ENCODE results near the gene LCE6A. TPM values are rescaled to one million over a fixed set of nuclear protein-coding genes. Genes with fewer than 3 reads are reported as not detected.

LCE6A gene
- total RNA-seq, 1 donor from 2014 or later = not detected

DNA sequence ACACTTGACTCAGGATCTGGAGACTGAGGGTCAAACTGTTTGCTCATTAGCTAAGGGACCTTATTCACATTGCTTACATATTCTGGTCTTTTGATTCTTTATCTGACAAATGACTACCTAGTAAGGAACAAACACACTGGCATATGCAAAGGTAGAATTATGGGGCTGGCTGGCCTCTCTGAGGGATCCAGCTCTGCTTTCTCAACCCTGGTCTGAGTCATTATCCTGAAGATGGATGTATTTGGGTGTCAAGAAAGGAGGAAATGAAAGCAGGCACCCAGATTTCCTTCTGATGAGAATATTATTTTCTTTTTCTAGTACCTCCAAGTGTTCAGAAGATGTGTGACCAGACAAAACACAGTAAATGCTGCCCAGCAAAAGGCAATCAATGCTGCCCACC is 41.4 kb downstream of the LCE6A start:
- H3K36me3 ChIP-seq = no peaks in the 10 kb centered on the region
- H3K27me3 ChIP-seq = no peaks in the 10 kb centered on the region
- no peak overlapping the region for H3K4me3 ChIP-seq
- no peak overlapping the region for H3K27ac ChIP-seq
- H3K9me3 ChIP-seq = no peaks in the 10 kb centered on the region
- TF ChIP-seq, protein P1, sequence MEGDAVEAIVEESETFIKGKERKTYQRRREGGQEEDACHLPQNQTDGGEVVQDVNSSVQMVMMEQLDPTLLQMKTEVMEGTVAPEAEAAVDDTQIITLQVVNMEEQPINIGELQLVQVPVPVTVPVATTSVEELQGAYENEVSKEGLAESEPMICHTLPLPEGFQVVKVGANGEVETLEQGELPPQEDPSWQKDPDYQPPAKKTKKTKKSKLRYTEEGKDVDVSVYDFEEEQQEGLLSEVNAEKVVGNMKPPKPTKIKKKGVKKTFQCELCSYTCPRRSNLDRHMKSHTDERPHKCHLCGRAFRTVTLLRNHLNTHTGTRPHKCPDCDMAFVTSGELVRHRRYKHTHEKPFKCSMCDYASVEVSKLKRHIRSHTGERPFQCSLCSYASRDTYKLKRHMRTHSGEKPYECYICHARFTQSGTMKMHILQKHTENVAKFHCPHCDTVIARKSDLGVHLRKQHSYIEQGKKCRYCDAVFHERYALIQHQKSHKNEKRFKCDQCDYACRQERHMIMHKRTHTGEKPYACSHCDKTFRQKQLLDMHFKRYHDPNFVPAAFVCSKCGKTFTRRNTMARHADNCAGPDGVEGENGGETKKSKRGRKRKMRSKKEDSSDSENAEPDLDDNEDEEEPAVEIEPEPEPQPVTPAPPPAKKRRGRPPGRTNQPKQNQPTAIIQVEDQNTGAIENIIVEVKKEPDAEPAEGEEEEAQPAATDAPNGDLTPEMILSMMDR (IDR thresholded peaks at IDR 0.05) = no peak
- DNase-seq (ENCODE audit: low spot score in 2 of 2) = no peak
- H3K4me1 ChIP-seq = peaks cover 6 to 11% of the 10 kb centered on the region in 2 donors
- intact Hi-C loops (cut with DNase I) = no loop called here

DNA sequence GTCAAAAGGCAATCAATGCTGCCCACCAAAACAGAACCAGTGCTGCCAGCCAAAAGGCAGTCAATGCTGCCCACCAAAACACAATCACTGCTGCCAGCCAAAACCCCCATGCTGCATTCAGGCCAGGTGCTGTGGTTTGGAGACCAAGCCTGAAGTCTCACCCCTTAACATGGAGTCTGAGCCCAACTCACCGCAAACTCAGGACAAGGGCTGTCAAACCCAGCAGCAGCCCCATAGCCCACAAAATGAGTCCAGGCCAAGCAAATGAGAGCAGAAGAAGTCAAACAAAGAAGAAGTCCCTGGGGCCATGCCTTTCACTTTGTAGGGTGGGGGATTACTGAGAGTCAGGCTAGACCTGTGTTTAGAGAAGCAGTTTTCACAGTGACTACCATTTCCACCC is 41.9 kb downstream of the LCE6A start:
- no peak for DNase-seq (ENCODE audit: low spot score in 2 of 2)
- no peak overlapping the region for H3K27ac ChIP-seq
- intact Hi-C loops (cut with DNase I) = no loop called here
- no peaks in the 10 kb centered on the region for H3K9me3 ChIP-seq
- H3K4me3 ChIP-seq = no peak overlapping the region
- no peaks in the 10 kb centered on the region for H3K27me3 ChIP-seq
- H3K36me3 ChIP-seq = no peaks in the 10 kb centered on the region
- TF ChIP-seq, protein P1 (IDR thresholded peaks at IDR 0.05) = no peak
- peaks cover 6 to 11% of the 10 kb centered on the region in 2 donors for H3K4me1 ChIP-seq

DNA sequence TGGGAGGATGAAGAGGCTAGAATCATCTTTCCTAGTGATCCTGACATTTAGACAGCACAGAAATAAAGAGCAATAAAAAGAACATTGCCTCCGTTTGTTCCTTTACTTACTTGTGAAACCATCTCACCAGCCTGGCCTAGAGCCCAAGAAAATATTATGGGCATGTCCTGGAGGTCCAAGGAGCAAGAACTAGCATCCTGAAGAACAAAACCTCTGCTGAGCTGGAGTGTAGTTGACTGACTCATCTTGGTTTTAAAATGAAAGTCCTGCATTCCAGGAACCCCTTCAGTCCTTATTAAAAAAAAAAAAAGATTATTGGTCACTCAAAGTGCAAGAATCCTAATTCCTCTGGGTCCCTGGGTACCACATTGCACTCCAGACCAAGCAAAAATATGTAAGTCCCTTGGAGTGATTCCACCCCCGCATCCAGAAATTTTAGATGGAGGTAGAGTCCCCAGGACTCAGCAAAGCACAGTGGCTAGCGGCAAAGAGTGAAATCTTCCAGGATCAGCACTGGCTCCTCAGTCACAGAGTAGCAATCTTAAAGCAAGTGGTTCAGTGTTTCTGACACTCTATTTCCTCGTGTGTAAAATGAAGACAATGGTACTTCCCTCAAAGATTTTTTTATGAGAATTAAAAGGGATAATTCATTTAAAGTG is 42.4 kb downstream of the LCE6A start:
- Histone ChIP-seq H3K4me1 (peaks cover 6 to 11% of the 10 kb centered on the region in 2 donors), H3K27me3 (no peaks in the 10 kb centered on the region), H3K9me3 (no peaks in the 10 kb centered on the region), H3K4me3 (no peak overlapping the region), H3K36me3 (no peaks in the 10 kb centered on the region), H3K27ac (no peak overlapping the region)
- DNase-seq (ENCODE audit: low spot score in 2 of 2) = no peak
- TF ChIP-seq, protein P1 (IDR thresholded peaks at IDR 0.05) = no peak
- intact Hi-C loops (cut with DNase I) = no loop called here

DNA sequence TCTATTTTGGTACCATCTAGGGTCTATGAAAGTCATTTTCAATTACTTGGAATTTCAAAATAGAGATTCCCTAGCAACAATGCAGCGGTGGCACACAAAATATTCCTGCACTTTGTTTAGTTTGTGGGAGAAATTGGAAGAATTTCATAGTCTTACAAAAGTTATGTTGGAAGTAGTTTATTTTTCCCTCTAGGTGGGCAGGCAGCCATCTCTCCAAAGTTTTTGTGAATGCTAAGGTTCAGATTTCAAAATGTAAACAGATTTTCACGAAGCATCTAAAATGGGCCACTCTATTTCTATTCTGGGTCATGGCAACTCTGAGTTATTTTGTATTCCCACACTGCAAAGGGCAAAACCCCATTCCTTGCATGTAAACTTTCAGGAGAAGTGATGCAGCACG is 43.4 kb downstream of the LCE6A start:
- peak overlapping the region in 1 of 2 donors; percentile 5 for H3K27ac ChIP-seq
- no peaks in the 10 kb centered on the region for H3K9me3 ChIP-seq
- no peaks in the 10 kb centered on the region for H3K36me3 ChIP-seq
- no peak overlapping the region for H3K4me3 ChIP-seq
- H3K27me3 ChIP-seq = no peaks in the 10 kb centered on the region
- peaks cover 6 to 11% of the 10 kb centered on the region in 2 donors for H3K4me1 ChIP-seq
- intact Hi-C loops (cut with DNase I) = no loop called here
- TF ChIP-seq, protein P1 (IDR thresholded peaks at IDR 0.05) = no peak
- no peak for DNase-seq (ENCODE audit: low spot score in 2 of 2)

DNA sequence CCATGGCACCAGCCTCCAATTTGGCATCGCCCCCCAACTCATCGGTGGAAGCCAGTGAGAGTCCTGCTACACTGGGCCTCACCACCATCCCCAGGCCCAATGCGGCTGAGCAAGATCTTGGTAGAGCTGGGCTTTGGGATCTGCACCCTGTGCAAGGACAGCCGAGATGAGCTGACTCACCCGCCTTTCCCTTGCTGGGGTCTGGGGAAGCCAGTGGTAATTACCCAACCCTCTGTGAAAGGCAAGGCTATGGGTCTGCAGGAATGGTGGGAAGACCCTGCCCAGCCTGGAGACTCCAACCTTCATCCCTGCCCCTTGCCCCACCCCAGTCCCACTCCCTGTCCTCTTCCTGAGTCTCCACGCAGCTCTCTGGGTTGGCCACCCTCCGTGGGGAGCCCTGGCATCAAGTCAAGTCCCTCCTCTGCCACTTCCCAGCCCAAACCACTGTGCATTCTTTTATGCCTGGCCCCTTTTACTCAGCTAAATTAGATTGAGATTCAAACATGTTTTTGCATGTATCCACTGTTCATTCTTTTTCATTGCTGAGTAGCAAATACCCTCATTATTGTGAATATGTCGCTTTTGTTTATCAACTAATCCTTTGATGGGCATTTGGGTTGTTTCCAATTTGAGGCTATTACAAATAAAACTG is 44.2 kb downstream of the LCE6A start:
- Histone ChIP-seq H3K9me3 (no peaks in the 10 kb centered on the region), H3K36me3 (no peaks in the 10 kb centered on the region), H3K4me3 (no peak overlapping the region), H3K4me1 (peaks cover 6 to 11% of the 10 kb centered on the region in 2 donors), H3K27me3 (no peaks in the 10 kb centered on the region), H3K27ac (peak overlapping the region in 1 of 2 donors; percentile 5)
- intact Hi-C loops (cut with DNase I) = no loop called here
- no peak for DNase-seq (ENCODE audit: low spot score in 2 of 2)
- TF ChIP-seq, protein P1 (IDR thresholded peaks at IDR 0.05) = no peak
